Omental fat pad (tissue), 4 donors: Measurements from ENCODE around the gene VSIG10L. TPM values are rescaled to one million over a fixed set of nuclear protein-coding genes. Genes with fewer than 3 reads are reported as not detected.

ENCODE experiments used
- ATAC-seq: fragments of 150-250 bp; one replicate; pipeline ENCODE4 v1.9.1; 2016; ENCODE audit warnings: mild to moderate bottlenecking, moderate library complexity; ENCODE audit not compliant: low FRiP score
- DNase-seq: peaks from one replicate; pipeline ENCODE4 v3.0.0-alpha.2; 2019; ENCODE audit warnings: low spot score
- CTCF ChIP-seq, 3 donors: fragments of 450-650 bp; IDR thresholded peaks; one replicate each; pipeline ENCODE4 v1.5.1; 2016 to 2017; ENCODE audit warnings: antibody characterized with exemption in 3 of 3, mild to moderate bottlenecking in 3 of 3, moderate library complexity in 2 of 3
- total RNA-seq, 4 donors: library from RNA; depleted of rRNA; stranded (reverse); fragments of >200 nt; gene quantifications; one replicate each; pipeline ENCODE4 v1.1.0, GENCODE V29; 2016

Gene VSIG10L
- total RNA-seq, 4 donors from 2014 or later: 0.47 to 1.0 (median 0.98) TPM

DNA sequence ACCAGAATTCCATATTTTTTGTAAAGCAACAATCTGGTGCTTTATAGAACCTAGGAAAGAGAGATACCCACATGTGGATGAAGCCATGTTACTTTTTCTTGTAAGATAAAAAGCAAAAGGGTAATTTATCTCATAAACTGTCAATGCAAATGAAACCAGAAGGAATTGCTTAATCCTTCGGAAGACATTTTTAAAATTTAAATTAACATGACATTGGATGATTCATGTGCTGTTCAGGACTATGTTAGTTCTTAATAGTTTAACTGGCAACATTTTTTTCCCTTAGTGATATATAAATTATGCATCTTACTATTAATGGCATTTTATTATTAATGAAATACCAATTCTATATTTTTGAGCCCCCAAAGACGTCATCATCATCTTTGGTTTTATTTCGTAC, 56.3 kb downstream of the VSIG10L start:
- no peak for DNase-seq
- no peak for ATAC-seq
- TF ChIP-seq CTCF (IDR thresholded peaks at IDR 0.05): no peak

DNA sequence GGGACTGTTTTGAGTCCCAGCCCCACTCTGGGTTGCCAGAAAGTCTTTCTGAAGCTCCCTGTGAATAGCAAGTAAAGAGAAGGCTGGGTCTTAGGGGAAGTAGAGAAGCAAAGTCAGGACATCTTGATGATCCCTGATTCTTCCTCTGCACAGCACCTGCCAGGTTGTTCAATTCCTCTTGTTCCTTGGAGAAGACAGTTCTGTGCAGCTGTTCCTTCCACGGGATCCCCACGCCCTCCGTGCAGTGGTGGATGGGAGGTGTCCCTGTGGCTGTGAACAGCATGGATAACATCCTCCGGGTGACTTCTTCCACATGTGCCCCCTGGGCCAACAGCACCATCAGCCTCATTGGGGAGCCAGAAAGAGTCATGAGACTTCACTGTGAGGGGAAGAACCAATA, 59.6 kb downstream of the VSIG10L start:
- DNase-seq (no peak), ATAC-seq (no peak)
- TF ChIP-seq CTCF (IDR thresholded peaks at IDR 0.05): no peak

Other genes starting within 250 kb of the VSIG10L start
- gene CTU1, start 233.7 kb downstream of the VSIG10L start, total RNA-seq: 10 to 100 TPM in 2 of 4 donors, 1 to 10 TPM in 2; 7.1 to 14.2 (median 9.5) TPM
- 10 to 100 TPM in 3 of 4 donors, 1 to 10 TPM in 1; 3.5 to 25.0 (median 20.4) TPM for gene SIGLEC9, start 217.2 kb downstream of the VSIG10L start, total RNA-seq
- 10 to 100 TPM in 1 of 4 donors, 1 to 10 TPM in 3; 1.9 to 10.7 (median 6.3) TPM for gene SIGLEC7, start 199.8 kb downstream of the VSIG10L start, total RNA-seq
- gene CD33, start 117.1 kb downstream of the VSIG10L start, total RNA-seq: 10 to 100 TPM in 3 of 4 donors, 1 to 10 TPM in 1; 7.1 to 22.3 (median 18.0) TPM
- not detected for gene SIGLECL1, start 91.1 kb downstream of the VSIG10L start, total RNA-seq
- 1 to 10 TPM in 3 of 4 donors, not detected in 1; 1.4 to 2.9 (median 1.7) TPM for gene IGLON5, start 30.5 kb downstream of the VSIG10L start, total RNA-seq
- 100 to 1,000 TPM; 136 to 251 (median 166) TPM for gene ETFB, start 24.2 kb upstream of the VSIG10L start, total RNA-seq
- not detected for gene CLDND2, start 26.9 kb upstream of the VSIG10L start, total RNA-seq
- gene NKG7, start 30.5 kb upstream of the VSIG10L start, total RNA-seq: 1 to 10 TPM in 2 of 4 donors, under 1 TPM in 1, not detected in 1; 0.56 to 4.0 (median 2.6) TPM
- gene LIM2, start 45.8 kb upstream of the VSIG10L start, total RNA-seq: not detected
- gene C19orf84, start 48.5 kb upstream of the VSIG10L start, total RNA-seq: not detected
- gene SIGLEC10, start 75.5 kb upstream of the VSIG10L start, total RNA-seq: 1 to 10 TPM; 1.1 to 3.9 (median 2.8) TPM
- gene SIGLEC8, start 116.3 kb upstream of the VSIG10L start, total RNA-seq: 1 to 10 TPM in 1 of 4 donors, under 1 TPM in 1, not detected in 2; 0.46 to 1.4 TPM
- not detected for gene CEACAM18, start 136.4 kb upstream of the VSIG10L start, total RNA-seq
- 1 to 10 TPM in 2 of 4 donors, not detected in 2; 1.1 TPM for gene SIGLEC12, start 159.7 kb upstream of the VSIG10L start, total RNA-seq
- gene SIGLEC6, start 189.5 kb upstream of the VSIG10L start, total RNA-seq: 1 to 10 TPM in 2 of 4 donors, under 1 TPM in 2; 0.38 to 1.4 (median 1.1) TPM
- gene ZNF175, start 229.1 kb upstream of the VSIG10L start, total RNA-seq: 10 to 100 TPM in 1 of 4 donors, 1 to 10 TPM in 3; 2.2 to 11.5 (median 6.0) TPM